GM23338 (cell line): ENCODE measurements around the gene RBPMS2. TPM values are rescaled to one million over a fixed set of nuclear protein-coding genes. Genes with fewer than 3 reads are reported as not detected.

Source experiments
- ATAC-seq: fragments of 200-7000 bp; cut with Tn5 transposase; 3 replicates; pipeline ENCODE4 v1.9.1; 2020
- DNase-seq: peaks from one replicate; pipeline ENCODE4 v3.0.0-alpha.2; 2015; ENCODE audit warnings: low spot score
- H2AFZ ChIP-seq: fragments of 200-600 bp; sonication (generic); 2 replicates; pipeline ENCODE4 v1.8.0; 2016; ENCODE audit warnings: antibody characterized with exemption, mild to moderate bottlenecking, moderate library complexity
- H3F3A ChIP-seq: fragments of 200-600 bp; sonication (generic); replicated peaks from 2 replicates; pipeline ENCODE4 v1.8.0; 2017; ENCODE audit warnings: antibody characterized with exemption, mixed run types, low read depth
- H3K27ac ChIP-seq: fragments of 200-600 bp; sonication (generic); 2 replicates; pipeline ENCODE4 v1.6.1; 2016; ENCODE audit warnings: low read depth
- H3K27me3 ChIP-seq: fragments of 200-600 bp; sonication (generic); 2 replicates; pipeline ENCODE4 v1.8.0; 2016; ENCODE audit warnings: mild to moderate bottlenecking, mixed run types, moderate library complexity; ENCODE audit not compliant: insufficient read depth
- H3K36me3 ChIP-seq: fragments of 200-600 bp; sonication (generic); 2 replicates; pipeline ENCODE4 v1.8.0; 2016; ENCODE audit warnings: mild to moderate bottlenecking; ENCODE audit not compliant: insufficient read depth
- H3K4me1 ChIP-seq: fragments of 200-600 bp; sonication (generic); 2 replicates; pipeline ENCODE4 v1.8.0; 2016; ENCODE audit warnings: mild to moderate bottlenecking, moderate library complexity; ENCODE audit not compliant: insufficient read depth
- H3K4me2 ChIP-seq: fragments of 200-600 bp; sonication (generic); 2 replicates; pipeline ENCODE4 v1.7.1; 2017; ENCODE audit warnings: mixed run types
- H3K4me3 ChIP-seq: fragments of 200-600 bp; sonication (generic); 2 replicates; pipeline ENCODE4 v1.6.1; 2016; ENCODE audit warnings: mixed run types
- H3K79me2 ChIP-seq: fragments of 200-600 bp; sonication (generic); replicated peaks from 2 replicates; pipeline ENCODE4 v1.8.0; 2017; ENCODE audit warnings: mild to moderate bottlenecking; ENCODE audit not compliant: insufficient read depth
- H3K9me2 ChIP-seq: fragments of 200-600 bp; sonication (generic); 2 replicates; pipeline ENCODE4 v1.8.0; 2017; ENCODE audit not compliant: insufficient read depth
- H4K20me1 ChIP-seq: fragments of 200-600 bp; sonication (generic); replicated peaks from 2 replicates; pipeline ENCODE4 v1.8.0; 2017; ENCODE audit warnings: mild to moderate bottlenecking; ENCODE audit not compliant: insufficient read depth
- H3K27ac Mint-ChIP-seq: 2 replicates; pipeline ENCODE4 v1.8.0; 2020; ENCODE audit warnings: inconsistent platforms, mild to moderate bottlenecking, moderate library complexity, mixed read lengths
- H3K27me3 Mint-ChIP-seq: 3 replicates; pipeline ENCODE4 v1.8.0; 2022; ENCODE audit warnings: low read depth, mild to moderate bottlenecking, moderate library complexity, mixed read lengths, inconsistent platforms; ENCODE audit not compliant: insufficient read depth, poor library complexity
- H3K36me3 Mint-ChIP-seq: 3 replicates; pipeline ENCODE4 v1.8.0; 2021; ENCODE audit warnings: low read depth, mild to moderate bottlenecking, inconsistent platforms, moderate library complexity, mixed read lengths
- H3K4me1 Mint-ChIP-seq: 3 replicates; pipeline ENCODE4 v1.8.0; 2020; ENCODE audit warnings: mild to moderate bottlenecking, inconsistent platforms, mixed read lengths
- H3K4me3 Mint-ChIP-seq: 3 replicates; pipeline ENCODE4 v1.8.0; 2021; ENCODE audit warnings: moderate library complexity, mild to moderate bottlenecking, inconsistent platforms, mixed read lengths
- H3K9me3 Mint-ChIP-seq: 3 replicates; pipeline ENCODE4 v1.8.0; 2020; ENCODE audit warnings: moderate library complexity, mild to moderate bottlenecking, inconsistent platforms, mixed read lengths
- CREB1 ChIP-seq: fragments of 250-450 bp; sonication (Bioruptor Pico); IDR thresholded peaks from 2 replicates; pipeline ENCODE4 v1.5.0; 2020; ENCODE audit warnings: low read depth, mild to moderate bottlenecking, moderate library complexity
- EZH2 ChIP-seq: fragments of 200-600 bp; sonication (generic); IDR thresholded peaks from one replicate; pipeline ENCODE4 v1.8.0; 2017; ENCODE audit warnings: antibody characterized with exemption, mild to moderate bottlenecking, low read depth; ENCODE audit not compliant: unreplicated experiment
- EZH2phosphoT487 ChIP-seq: fragments of 200-600 bp; sonication (generic); IDR thresholded peaks from one replicate; pipeline ENCODE4 v1.8.1; 2018; ENCODE audit warnings: antibody characterized with exemption; ENCODE audit not compliant: unreplicated experiment
- JUNB ChIP-seq: IDR thresholded peaks from one replicate; pipeline ENCODE4 v1.6.1; 2016; ENCODE audit warnings: antibody characterized with exemption; ENCODE audit not compliant: unreplicated experiment
- STAT1 ChIP-seq: IDR thresholded peaks from one replicate; pipeline ENCODE4 v1.6.1; 2016; ENCODE audit warnings: antibody characterized with exemption; ENCODE audit not compliant: unreplicated experiment
- polyA plus RNA-seq: library from polyadenylated mRNA; unstranded; fragments of >200 nt; fragmentation: Nextera tagmentation; extraction: Ambion mirVana; gene quantifications from 2 replicates; pipeline ENCODE4 v1.2.1, GENCODE V29; 2016
- total RNA-seq: library from RNA; depleted of rRNA; stranded (reverse); fragments of >200 nt; shearing (Covaris generic); gene quantifications from 2 replicates; pipeline ENCODE4 v1.2.3, GENCODE V29; 2014
- TF ChIP-seq, protein P1 (sequence below): fragments of 250-450 bp; sonication (Bioruptor Pico); IDR thresholded peaks from 2 replicates; pipeline ENCODE4 v1.5.0; 2020; ENCODE audit warnings: mild to moderate bottlenecking, moderate library complexity
- TF ChIP-seq, protein P2 (sequence below), 2 experiments: fragments of 200-600 bp in 1 of 2; sonication (generic) in 1 of 2; conservative IDR thresholded peaks; 2 replicates each; pipeline versions ENCODE4 v1.5.1 to v1.6.1; 2016 to 2017; ENCODE audit warnings: antibody characterized with exemption in 2 of 2, low read depth in 2 of 2, mild to moderate bottlenecking in 2 of 2, moderate library complexity in 1 of 2

Gene RBPMS2
- total and polyA plus RNA-seq, 2 experiments from 2014 or later: 53.3 to 171 TPM

DNA sequence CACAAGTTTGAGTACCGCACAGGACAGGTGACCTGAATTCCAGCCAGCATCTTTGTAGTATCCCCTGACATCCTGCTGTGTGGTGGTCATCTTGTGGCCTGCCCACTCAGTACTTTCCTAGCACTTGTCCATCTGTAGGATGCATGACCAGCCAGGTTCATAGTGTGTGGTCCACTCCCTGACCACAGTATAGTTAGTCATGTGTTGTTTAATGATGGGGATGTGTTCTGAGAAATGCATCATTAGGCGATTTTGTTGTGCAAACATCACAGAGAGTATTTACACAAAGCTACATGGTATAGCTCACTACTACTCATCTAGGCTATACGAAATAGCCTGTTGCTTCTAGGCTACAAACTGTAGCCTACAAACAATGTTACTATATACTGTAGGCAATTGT lies 16.9 kb upstream of the RBPMS2 start (continued):
- TF ChIP-seq EZH2phosphoT487: no peak
- TF ChIP-seq, protein P1, sequence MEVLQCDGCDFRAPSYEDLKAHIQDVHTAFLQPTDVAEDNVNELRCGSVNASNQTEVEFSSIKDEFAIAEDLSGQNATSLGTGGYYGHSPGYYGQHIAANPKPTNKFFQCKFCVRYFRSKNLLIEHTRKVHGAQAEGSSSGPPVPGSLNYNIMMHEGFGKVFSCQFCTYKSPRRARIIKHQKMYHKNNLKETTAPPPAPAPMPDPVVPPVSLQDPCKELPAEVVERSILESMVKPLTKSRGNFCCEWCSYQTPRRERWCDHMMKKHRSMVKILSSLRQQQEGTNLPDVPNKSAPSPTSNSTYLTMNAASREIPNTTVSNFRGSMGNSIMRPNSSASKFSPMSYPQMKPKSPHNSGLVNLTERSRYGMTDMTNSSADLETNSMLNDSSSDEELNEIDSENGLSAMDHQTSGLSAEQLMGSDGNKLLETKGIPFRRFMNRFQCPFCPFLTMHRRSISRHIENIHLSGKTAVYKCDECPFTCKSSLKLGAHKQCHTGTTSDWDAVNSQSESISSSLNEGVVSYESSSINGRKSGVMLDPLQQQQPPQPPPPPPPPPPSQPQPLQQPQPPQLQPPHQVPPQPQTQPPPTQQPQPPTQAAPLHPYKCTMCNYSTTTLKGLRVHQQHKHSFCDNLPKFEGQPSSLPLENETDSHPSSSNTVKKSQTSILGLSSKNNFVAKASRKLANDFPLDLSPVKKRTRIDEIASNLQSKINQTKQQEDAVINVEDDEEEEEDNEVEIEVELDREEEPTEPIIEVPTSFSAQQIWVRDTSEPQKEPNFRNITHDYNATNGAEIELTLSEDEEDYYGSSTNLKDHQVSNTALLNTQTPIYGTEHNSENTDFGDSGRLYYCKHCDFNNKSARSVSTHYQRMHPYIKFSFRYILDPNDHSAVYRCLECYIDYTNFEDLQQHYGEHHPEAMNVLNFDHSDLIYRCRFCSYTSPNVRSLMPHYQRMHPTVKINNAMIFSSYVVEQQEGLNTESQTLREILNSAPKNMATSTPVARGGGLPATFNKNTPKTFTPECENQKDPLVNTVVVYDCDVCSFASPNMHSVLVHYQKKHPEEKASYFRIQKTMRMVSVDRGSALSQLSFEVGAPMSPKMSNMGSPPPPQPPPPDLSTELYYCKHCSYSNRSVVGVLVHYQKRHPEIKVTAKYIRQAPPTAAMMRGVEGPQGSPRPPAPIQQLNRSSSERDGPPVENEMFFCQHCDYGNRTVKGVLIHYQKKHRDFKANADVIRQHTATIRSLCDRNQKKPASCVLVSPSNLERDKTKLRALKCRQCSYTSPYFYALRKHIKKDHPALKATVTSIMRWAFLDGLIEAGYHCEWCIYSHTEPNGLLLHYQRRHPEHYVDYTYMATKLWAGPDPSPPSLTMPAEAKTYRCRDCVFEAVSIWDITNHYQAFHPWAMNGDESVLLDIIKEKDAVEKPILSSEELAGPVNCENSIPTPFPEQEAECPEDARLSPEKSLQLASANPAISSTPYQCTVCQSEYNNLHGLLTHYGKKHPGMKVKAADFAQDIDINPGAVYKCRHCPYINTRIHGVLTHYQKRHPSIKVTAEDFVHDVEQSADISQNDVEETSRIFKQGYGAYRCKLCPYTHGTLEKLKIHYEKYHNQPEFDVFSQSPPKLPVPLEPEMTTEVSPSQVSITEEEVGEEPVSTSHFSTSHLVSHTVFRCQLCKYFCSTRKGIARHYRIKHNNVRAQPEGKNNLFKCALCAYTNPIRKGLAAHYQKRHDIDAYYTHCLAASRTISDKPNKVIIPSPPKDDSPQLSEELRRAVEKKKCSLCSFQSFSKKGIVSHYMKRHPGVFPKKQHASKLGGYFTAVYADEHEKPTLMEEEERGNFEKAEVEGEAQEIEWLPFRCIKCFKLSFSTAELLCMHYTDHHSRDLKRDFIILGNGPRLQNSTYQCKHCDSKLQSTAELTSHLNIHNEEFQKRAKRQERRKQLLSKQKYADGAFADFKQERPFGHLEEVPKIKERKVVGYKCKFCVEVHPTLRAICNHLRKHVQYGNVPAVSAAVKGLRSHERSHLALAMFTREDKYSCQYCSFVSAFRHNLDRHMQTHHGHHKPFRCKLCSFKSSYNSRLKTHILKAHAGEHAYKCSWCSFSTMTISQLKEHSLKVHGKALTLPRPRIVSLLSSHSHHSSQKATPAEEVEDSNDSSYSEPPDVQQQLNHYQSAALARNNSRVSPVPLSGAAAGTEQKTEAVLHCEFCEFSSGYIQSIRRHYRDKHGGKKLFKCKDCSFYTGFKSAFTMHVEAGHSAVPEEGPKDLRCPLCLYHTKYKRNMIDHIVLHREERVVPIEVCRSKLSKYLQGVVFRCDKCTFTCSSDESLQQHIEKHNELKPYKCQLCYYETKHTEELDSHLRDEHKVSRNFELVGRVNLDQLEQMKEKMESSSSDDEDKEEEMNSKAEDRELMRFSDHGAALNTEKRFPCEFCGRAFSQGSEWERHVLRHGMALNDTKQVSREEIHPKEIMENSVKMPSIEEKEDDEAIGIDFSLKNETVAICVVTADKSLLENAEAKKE (CRISPR knock-in tag): no peak
- TF ChIP-seq STAT1: no peak

DNA sequence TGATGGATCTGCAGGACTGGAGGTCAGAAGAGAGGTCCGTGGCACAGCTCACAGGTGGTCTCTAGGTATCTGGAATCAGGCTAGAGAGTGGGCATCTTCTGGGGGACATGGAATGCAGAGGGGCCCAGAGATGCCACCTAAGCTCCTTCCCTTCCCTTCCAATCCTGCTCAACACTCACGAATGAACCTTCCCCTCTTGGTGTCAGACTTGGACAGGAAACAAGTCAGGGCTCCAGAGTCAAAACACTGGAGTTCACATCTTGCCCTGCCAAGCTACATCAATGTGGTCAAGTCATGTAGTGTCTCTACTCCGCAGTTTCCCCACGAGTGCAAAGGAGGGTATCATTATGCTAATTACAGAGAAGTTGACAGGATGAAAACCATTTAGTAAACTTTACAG lies 16.0 kb upstream of the RBPMS2 start:
- Mint-ChIP-seq H3K27ac (no peak overlapping the region), H3K9me3 (no peaks in the 10 kb centered on the region), H3K4me1 (0 out of 3 replicates have a peak, but pooled peaks cover 2% of the 10 kb centered on the region), H3K27me3 (peaks cover 3% of the 10 kb centered on the region), H3K4me3 (no peak overlapping the region), H3K36me3 (peaks cover 4% of the 10 kb centered on the region; the same call in 1 of the 3 replicates)
- Histone ChIP-seq H3K79me2 (no peaks in the 10 kb centered on the region), H3F3A (no peaks in the 10 kb centered on the region), H2AFZ (no peak overlapping the region), H3K4me3 (no peak overlapping the region), H3K27ac (no peak overlapping the region), H4K20me1 (no peaks in the 10 kb centered on the region), H3K4me2 (no peak overlapping the region), H3K27me3 (no peaks in the 10 kb centered on the region), H3K9me2 (no peaks in the 10 kb centered on the region), H3K4me1 (no peaks in the 10 kb centered on the region), H3K36me3 (no peaks in the 10 kb centered on the region)
- no peak for ATAC-seq
- TF ChIP-seq EZH2 (no peak), EZH2phosphoT487 (no peak), JUNB (no peak), CREB1 (CRISPR knock-in tag) (no peak)
- TF ChIP-seq, protein P2, sequence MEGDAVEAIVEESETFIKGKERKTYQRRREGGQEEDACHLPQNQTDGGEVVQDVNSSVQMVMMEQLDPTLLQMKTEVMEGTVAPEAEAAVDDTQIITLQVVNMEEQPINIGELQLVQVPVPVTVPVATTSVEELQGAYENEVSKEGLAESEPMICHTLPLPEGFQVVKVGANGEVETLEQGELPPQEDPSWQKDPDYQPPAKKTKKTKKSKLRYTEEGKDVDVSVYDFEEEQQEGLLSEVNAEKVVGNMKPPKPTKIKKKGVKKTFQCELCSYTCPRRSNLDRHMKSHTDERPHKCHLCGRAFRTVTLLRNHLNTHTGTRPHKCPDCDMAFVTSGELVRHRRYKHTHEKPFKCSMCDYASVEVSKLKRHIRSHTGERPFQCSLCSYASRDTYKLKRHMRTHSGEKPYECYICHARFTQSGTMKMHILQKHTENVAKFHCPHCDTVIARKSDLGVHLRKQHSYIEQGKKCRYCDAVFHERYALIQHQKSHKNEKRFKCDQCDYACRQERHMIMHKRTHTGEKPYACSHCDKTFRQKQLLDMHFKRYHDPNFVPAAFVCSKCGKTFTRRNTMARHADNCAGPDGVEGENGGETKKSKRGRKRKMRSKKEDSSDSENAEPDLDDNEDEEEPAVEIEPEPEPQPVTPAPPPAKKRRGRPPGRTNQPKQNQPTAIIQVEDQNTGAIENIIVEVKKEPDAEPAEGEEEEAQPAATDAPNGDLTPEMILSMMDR (conservative IDR thresholded peaks at IDR 0.05; ENCODE audit: low read depth in 2 of 2): peak in 1 of 2 experiments; percentile 16; a peak in 1 of 4 replicates
- TF ChIP-seq, protein P1 (CRISPR knock-in tag): no peak
- no peak for DNase-seq
